ENCODE results near the gene ARHGDIG.

Gene ARHGDIG

GRCh38 chr16:314351-314750, 34.0 kb downstream of the ARHGDIG start:
- no peak for TF ChIP-seq CTCF (conservative IDR thresholded peaks at IDR 0.05; ENCODE audit: low read depth, low read length)
- no peak overlapping the region for H3K4me3 ChIP-seq (ENCODE audit: low read depth, low read length)
- no peak for DNase-seq (ENCODE audit: low read depth)

GRCh38 chr16:314795-315299, 34.5 kb downstream of the ARHGDIG start:
- TF ChIP-seq CTCF (conservative IDR thresholded peaks at IDR 0.05; ENCODE audit: low read depth, low read length), result no peak
- DNase-seq (ENCODE audit: low read depth), result no peak
- no peak overlapping the region for H3K4me3 ChIP-seq (ENCODE audit: low read depth, low read length)

- H3K4me3 ChIP-seq (ENCODE audit: low read depth, low read length), result no peak overlapping the region
- DNase-seq (ENCODE audit: low read depth), result no peak
- TF ChIP-seq CTCF (conservative IDR thresholded peaks at IDR 0.05; ENCODE audit: low read depth, low read length), result no peak
Measured at GRCh38 chr16:316741-317464, 36.5 kb downstream of the ARHGDIG start.

- DNase-seq (ENCODE audit: low read depth), result no peak
- no peak for TF ChIP-seq CTCF (conservative IDR thresholded peaks at IDR 0.05; ENCODE audit: low read depth, low read length)
- no peak overlapping the region for H3K4me3 ChIP-seq (ENCODE audit: low read depth, low read length)
Measured at GRCh38 chr16:317583-317982, 37.2 kb downstream of the ARHGDIG start.

GRCh38 chr16:318628-319027, 38.2 kb downstream of the ARHGDIG start:
- peak; percentile 18 for TF ChIP-seq CTCF (conservative IDR thresholded peaks at IDR 0.05; ENCODE audit: low read depth, low read length)
- H3K4me3 ChIP-seq (ENCODE audit: low read depth, low read length), result no peak overlapping the region
- no peak for DNase-seq (ENCODE audit: low read depth)

GRCh38 chr16:320206-320605, 39.8 kb downstream of the ARHGDIG start:
- no peak overlapping the region for H3K4me3 ChIP-seq (ENCODE audit: low read depth, low read length)
- DNase-seq (ENCODE audit: low read depth), result no peak
- no peak for TF ChIP-seq CTCF (conservative IDR thresholded peaks at IDR 0.05; ENCODE audit: low read depth, low read length)

- H3K4me3 ChIP-seq (ENCODE audit: low read depth, low read length), result no peak overlapping the region
- no peak for DNase-seq (ENCODE audit: low read depth)
Measured at GRCh38 chr16:321532-321931, 41.1 kb downstream of the ARHGDIG start.

More at GRCh38 chr16:321532-321931, 41.1 kb downstream of the ARHGDIG start:
- no peak for TF ChIP-seq CTCF (conservative IDR thresholded peaks at IDR 0.05; ENCODE audit: low read depth, low read length)
